HepG2 (cell line): Measurements from ENCODE around the gene DCST2. TPM values are rescaled to one million over a fixed set of nuclear protein-coding genes. Genes with fewer than 3 reads are reported as not detected.
A peak's percentile ranks its signal among the peaks of the same experiment; 100 is the strongest.

Source experiments
- CBX5 ChIP-seq: sonication (generic); formaldehyde crosslinking; IDR thresholded peaks from 2 replicates; pipeline ENCODE4 v1.4.0; 2020; ENCODE audit warnings: missing genetic modification reagents, borderline replicate concordance
- JUN ChIP-seq: sonication (generic); formaldehyde crosslinking; IDR thresholded peaks from 2 replicates; pipeline ENCODE4 v1.4.0; 2020; ENCODE audit warnings: mild to moderate bottlenecking, missing genetic modification reagents
- KLF16 ChIP-seq, 2 experiments: sonication (generic) in 1 of 2; formaldehyde crosslinking in 1 of 2; IDR thresholded peaks; 2 replicates each; pipeline versions ENCODE4 v1.6.1 to v1.8.0; 2016 to 2023; ENCODE audit warnings: missing genetic modification reagents in 2 of 2, missing compliant biosample characterization in 1 of 2
- KMT2B ChIP-seq: IDR thresholded peaks from 2 replicates; pipeline ENCODE4 v1.6.1; 2016; ENCODE audit warnings: missing genetic modification reagents, missing compliant biosample characterization
- SMARCC2 ChIP-seq: fragments of 450-650 bp; IDR thresholded peaks from 2 replicates; pipeline ENCODE4 v1.6.1; 2017; ENCODE audit warnings: antibody characterized with exemption, mild to moderate bottlenecking
- ZFAT ChIP-seq: sonication (generic); formaldehyde crosslinking; conservative IDR thresholded peaks from 2 replicates; pipeline ENCODE4 v1.8.1; 2023; ENCODE audit warnings: missing genetic modification reagents, inconsistent platforms
- polyA plus RNA-seq, 8 experiments: library from polyadenylated mRNA; depleted of rRNA in 3 of 8; stranded (reverse) in 7 of 8; unstranded in 1 of 8; fragments of >200 nt; fragmentation: Illumina TruSeq in 4 of 8; extraction: Trizol in 4 of 8; gene quantifications; 2 replicates each; pipeline versions ENCODE4 v1.2.1 to v1.2.3, GENCODE V29; 2011 to 2016; ENCODE audit warnings: low read depth in 4 of 8, missing spikeins in 1 of 8, mixed read lengths in 1 of 8; ENCODE audit not compliant: insufficient read depth in 1 of 8
- total RNA-seq, 5 experiments: library from RNA; depleted of rRNA; stranded (reverse); fragments of >200 nt; fragmentation: Illumina TruSeq; extraction: Trizol; gene quantifications; 2 replicates each; pipeline ENCODE4 v1.2.3, GENCODE V29; 2016; ENCODE audit warnings: low read depth in 1 of 5
- TF ChIP-seq, protein P1 (sequence below): IDR thresholded peaks from 2 replicates; pipeline ENCODE4 v1.6.1; 2016; ENCODE audit warnings: missing compliant biosample characterization, missing genetic modification reagents, borderline replicate concordance
- TF ChIP-seq, protein P2 (sequence below): sonication (generic); formaldehyde crosslinking; IDR thresholded peaks from 2 replicates; pipeline ENCODE4 v1.5.1; 2020; ENCODE audit warnings: mild to moderate bottlenecking, moderate library complexity, missing genetic modification reagents
- TF ChIP-seq, protein P3 (sequence below): sonication (generic); formaldehyde crosslinking; IDR thresholded peaks from 2 replicates; pipeline ENCODE4 v1.4.0; 2020; ENCODE audit warnings: mild to moderate bottlenecking, missing genetic modification reagents
- TF ChIP-seq, protein P4 (sequence below): sonication (generic); formaldehyde crosslinking; IDR thresholded peaks from 2 replicates; pipeline ENCODE4 v1.4.0; 2020; ENCODE audit warnings: mild to moderate bottlenecking, missing genetic modification reagents

Gene DCST2
- total and polyA plus RNA-seq, 2 of the 13 experiments (the other 11 are each of a cell fraction or from before 2014, with no cell fraction given) = 0.74 TPM; not detected in 1

DNA sequence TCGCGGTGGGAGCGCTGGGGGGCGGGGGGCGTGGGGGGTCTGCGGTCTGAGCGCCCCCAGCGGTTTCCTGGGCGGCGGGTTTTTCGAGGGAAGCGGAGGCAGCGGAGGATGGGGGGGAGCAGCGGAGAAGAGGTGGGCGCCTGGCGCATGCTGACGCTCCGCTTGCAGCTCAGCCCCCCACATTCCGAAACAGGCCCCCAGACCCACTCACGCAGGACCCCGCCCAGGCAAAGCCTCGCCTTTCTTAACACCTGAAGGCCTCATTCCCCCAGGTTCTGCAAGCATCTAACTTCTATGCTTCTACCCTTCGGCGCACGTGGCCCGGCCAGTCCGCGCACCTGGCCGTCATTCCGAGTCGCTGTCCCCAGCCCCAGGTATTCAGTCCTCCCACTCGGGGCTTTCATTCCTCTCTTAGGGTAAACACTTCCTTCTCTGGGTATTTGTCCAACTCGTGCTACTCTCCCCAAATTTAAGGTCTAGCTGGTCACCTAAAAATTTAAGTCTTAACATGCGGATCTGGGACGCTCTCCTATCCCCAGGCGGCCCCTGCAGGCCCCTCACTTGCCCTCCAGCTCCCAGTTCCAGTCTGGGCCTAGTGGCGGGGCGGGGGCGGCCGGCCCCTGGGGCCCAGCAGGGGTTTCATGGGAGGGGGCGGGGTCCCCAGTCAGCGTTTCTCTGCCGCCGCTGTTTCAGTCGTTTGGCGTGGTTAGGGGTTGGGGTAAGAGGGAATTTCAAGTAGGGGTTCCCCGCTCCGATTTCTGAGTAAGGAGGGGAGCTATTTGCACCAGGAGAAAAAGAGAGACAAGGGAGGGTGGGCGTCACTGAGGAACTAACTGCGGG lies 33.8 kb downstream of the DCST2 start (continued):
- TF ChIP-seq, protein P1, sequence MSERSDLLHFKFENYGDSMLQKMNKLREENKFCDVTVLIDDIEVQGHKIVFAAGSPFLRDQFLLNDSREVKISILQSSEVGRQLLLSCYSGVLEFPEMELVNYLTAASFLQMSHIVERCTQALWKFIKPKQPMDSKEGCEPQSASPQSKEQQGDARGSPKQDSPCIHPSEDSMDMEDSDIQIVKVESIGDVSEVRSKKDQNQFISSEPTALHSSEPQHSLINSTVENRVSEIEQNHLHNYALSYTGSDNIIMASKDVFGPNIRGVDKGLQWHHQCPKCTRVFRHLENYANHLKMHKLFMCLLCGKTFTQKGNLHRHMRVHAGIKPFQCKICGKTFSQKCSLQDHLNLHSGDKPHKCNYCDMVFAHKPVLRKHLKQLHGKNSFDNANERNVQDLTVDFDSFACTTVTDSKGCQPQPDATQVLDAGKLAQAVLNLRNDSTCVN (CRISPR knock-in tag) = no peak
- TF ChIP-seq KMT2B (CRISPR knock-in tag) = no peak
- TF ChIP-seq, protein P2, sequence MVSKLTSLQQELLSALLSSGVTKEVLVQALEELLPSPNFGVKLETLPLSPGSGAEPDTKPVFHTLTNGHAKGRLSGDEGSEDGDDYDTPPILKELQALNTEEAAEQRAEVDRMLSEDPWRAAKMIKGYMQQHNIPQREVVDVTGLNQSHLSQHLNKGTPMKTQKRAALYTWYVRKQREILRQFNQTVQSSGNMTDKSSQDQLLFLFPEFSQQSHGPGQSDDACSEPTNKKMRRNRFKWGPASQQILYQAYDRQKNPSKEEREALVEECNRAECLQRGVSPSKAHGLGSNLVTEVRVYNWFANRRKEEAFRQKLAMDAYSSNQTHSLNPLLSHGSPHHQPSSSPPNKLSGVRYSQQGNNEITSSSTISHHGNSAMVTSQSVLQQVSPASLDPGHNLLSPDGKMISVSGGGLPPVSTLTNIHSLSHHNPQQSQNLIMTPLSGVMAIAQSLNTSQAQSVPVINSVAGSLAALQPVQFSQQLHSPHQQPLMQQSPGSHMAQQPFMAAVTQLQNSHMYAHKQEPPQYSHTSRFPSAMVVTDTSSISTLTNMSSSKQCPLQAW (CRISPR knock-in tag) = peak; percentile 63; the same call in 1 of the 2 replicates
- no peak for TF ChIP-seq SMARCC2
- no peak for TF ChIP-seq ZFAT (CRISPR knock-in tag)
- TF ChIP-seq JUN = no peak
- TF ChIP-seq CBX5 = no peak
- TF ChIP-seq, protein P3, sequence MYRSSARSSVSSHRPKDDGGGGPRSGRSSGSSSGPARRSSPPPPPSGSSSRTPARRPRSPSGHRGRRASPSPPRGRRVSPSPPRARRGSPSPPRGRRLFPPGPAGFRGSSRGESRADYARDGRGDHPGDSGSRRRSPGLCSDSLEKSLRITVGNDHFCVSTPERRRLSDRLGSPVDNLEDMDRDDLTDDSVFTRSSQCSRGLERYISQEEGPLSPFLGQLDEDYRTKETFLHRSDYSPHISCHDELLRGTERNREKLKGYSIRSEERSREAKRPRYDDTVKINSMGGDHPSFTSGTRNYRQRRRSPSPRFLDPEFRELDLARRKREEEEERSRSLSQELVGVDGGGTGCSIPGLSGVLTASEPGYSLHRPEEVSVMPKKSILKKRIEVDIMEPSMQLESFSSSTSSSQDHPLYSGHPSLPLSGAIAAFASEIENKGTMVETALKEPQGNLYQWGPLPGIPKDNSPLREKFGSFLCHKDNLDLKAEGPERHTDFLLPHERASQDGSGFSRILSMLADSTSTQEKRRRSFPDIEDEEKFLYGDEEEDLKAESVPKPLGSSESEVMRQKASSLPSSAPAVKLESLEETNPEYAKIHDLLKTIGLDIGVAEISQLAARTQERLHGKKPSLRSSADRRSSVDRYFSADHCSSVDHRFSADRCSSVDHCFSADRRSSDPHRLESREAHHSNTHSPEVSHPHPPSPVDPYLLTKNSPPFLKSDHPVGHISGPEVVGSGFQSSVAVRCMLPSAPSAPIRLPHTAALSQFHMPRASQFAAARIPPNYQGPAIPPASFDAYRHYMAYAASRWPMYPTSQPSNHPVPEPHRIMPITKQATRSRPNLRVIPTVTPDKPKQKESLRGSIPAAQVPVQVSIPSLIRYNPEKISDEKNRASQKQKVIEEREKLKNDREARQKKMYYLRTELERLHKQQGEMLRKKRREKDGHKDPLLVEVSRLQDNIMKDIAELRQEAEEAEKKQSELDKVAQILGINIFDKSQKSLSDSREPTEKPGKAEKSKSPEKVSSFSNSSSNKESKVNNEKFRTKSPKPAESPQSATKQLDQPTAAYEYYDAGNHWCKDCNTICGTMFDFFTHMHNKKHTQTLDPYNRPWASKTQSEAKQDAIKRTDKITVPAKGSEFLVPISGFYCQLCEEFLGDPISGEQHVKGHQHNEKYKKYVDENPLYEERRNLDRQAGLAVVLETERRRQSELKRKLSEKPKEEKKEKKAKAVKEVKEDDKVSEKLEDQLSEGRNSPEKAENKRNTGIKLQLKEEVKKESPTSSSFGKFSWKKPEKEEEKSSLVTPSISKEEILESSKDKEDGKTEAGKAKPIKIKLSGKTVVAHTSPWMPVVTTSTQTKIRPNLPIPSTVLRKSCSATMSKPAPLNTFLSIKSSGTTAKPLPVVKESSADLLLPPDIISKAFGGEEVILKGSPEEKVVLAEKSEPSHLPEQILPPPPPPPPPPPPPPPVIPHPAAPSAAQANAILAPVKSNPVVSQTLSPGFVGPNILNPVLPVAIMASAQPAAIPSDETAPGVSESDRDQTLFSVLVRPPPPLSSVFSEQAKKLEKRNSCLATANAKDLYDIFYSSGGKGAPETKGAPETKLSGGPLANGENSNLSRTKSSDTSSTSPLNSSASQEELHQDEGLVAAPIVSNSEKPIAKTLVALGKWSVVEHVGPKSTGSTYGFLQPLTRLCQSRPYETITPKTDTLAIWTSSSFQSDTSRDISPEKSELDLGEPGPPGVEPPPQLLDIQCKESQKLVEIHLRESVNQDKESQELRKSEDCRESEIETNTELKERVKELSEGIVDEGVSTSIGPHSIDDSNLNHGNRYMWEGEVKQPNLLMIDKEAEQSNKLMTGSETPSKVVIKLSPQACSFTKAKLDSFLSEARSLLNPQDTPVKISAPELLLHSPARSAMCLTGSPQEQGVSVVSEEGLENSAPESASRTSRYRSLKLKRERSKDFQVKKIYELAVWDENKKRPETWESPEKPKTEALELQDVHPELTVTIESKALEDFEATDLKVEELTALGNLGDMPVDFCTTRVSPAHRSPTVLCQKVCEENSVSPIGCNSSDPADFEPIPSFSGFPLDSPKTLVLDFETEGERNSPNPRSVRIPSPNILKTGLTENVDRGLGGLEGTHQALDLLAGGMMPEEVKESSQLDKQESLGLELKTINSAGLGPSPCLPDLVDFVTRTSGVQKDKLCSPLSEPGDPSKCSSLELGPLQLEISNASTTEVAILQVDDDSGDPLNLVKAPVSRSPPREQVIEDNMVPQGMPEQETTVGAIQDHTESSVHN (CRISPR knock-in tag) = no peak
- TF ChIP-seq KLF16 (CRISPR knock-in tag; IDR thresholded peaks at IDR 0.05) = peak in 1 of 2 experiments; percentile 73; a peak in 2 of 4 replicates
- TF ChIP-seq, protein P4, sequence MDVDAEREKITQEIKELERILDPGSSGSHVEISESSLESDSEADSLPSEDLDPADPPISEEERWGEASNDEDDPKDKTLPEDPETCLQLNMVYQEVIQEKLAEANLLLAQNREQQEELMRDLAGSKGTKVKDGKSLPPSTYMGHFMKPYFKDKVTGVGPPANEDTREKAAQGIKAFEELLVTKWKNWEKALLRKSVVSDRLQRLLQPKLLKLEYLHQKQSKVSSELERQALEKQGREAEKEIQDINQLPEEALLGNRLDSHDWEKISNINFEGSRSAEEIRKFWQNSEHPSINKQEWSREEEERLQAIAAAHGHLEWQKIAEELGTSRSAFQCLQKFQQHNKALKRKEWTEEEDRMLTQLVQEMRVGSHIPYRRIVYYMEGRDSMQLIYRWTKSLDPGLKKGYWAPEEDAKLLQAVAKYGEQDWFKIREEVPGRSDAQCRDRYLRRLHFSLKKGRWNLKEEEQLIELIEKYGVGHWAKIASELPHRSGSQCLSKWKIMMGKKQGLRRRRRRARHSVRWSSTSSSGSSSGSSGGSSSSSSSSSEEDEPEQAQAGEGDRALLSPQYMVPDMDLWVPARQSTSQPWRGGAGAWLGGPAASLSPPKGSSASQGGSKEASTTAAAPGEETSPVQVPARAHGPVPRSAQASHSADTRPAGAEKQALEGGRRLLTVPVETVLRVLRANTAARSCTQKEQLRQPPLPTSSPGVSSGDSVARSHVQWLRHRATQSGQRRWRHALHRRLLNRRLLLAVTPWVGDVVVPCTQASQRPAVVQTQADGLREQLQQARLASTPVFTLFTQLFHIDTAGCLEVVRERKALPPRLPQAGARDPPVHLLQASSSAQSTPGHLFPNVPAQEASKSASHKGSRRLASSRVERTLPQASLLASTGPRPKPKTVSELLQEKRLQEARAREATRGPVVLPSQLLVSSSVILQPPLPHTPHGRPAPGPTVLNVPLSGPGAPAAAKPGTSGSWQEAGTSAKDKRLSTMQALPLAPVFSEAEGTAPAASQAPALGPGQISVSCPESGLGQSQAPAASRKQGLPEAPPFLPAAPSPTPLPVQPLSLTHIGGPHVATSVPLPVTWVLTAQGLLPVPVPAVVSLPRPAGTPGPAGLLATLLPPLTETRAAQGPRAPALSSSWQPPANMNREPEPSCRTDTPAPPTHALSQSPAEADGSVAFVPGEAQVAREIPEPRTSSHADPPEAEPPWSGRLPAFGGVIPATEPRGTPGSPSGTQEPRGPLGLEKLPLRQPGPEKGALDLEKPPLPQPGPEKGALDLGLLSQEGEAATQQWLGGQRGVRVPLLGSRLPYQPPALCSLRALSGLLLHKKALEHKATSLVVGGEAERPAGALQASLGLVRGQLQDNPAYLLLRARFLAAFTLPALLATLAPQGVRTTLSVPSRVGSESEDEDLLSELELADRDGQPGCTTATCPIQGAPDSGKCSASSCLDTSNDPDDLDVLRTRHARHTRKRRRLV = no peak
